PC-9 (cell line): ENCODE measurements around the gene KPNA2.
A peak's percentile ranks its signal among the peaks of the same experiment; 100 is the strongest.

ENCODE experiments used
- CTCF ChIP-seq: fragments of 200-600 bp; sonication (generic); conservative IDR thresholded peaks from 2 replicates; pipeline ENCODE4 v1.6.1; 2017; ENCODE audit warnings: mixed run types, antibody characterized with exemption, mild to moderate bottlenecking, moderate library complexity
- EZH2 ChIP-seq: fragments of 200-600 bp; sonication (generic); IDR thresholded peaks from 2 replicates; pipeline ENCODE4 v1.8.0; 2017; ENCODE audit warnings: antibody characterized with exemption, low read depth

DNA sequence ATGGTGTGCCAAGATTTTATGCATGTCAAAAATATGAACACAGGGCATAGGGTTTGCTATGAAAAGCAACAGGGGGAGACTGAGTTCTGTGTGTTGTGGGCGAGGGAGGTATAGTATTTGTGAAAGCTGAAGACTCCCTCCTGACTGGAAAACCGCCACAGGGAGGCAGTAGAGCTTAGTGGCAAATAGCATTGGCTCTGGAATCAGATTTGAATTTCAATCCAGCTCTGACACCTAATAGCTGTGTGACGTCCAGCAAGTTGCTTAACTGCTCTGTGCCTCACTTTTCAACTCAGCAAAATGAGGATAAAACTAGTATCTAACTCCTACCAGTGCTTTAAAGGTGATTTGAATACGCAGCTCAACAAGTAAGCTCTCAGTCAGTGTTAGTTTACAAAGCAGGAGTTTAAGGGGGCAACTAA, 22.0 kb downstream of the KPNA2 start:
- TF ChIP-seq CTCF (peak; percentile 58), EZH2 (no peak)
